ENCODE results near the gene CCDC169. TPM values are rescaled to one million over a fixed set of nuclear protein-coding genes. Genes with fewer than 3 reads are reported as not detected.
A peak's percentile ranks its signal among the peaks of the same experiment; 100 is the strongest.

Gene CCDC169
- total and polyA plus RNA-seq, 2 of the 4 experiments (the other 2 are of a cell fraction): 0.54 to 0.62 TPM

DNA sequence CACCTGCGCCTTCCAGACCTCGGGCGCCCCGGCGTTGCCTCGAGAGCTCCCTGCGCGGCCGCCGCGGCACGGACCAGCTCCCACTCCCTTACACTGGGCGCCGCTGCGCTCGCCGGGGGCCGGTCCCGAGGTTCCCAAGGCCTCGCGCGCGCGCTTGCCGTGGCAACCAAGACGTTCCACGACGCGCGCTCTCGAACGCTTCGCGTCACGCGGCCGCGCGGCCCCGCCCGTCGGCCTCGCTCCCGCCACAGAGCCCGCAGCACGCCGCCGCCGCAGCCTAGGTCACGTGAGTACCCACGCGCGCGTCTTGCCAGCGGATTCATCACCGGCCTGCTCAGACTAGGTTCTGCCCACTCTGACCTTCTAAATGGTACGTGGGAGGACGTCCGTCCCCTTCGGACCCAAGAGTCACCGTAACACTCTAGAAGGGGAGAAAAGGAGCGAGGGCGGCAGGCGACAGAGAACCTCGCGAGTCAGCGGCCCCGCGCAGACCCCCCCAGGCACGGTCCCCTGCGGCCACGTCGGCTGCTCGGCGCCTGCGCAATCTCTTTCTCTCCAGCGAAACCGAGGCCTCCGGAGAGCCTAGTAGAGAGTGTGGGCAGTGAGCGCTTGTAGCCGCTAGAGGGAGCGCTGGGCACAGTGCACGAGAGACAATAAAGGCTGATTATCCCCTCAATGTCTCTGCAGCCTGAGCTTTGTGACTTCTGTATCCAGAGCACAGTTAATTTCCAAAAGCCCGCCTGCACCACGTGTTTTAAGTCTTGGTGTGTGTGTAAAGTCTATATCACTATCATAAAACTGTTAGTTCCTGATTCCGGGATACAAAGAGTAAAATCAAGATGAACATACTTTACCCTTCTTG, 48.8 kb upstream of the CCDC169 start, which contains the start of gene SPART:
TSS of gene SPART (minus strand) at position 173 of the 862 bp plus-strand sequence. CDS start 10,564 bp downstream, outside the sequence.
- H3K36me3 ChIP-seq (ENCODE audit: control insufficient read depth, insufficient read depth, low read length): no peaks in the 10 kb centered on the region
- peak within 1 kb of the TSS; percentile 95; the same call in 1 of the 3 replicates for H2BK15ac ChIP-seq (ENCODE audit: low read depth, low read length)
- H2AK9ac ChIP-seq (replicated peaks; ENCODE audit: low read depth, low read length, poor library complexity): peak within 1 kb of the TSS; percentile 96
- intact Hi-C loops (cut with micrococcal nuclease) (loop anchor here (1.0 to 10.0 kb wide), 5 partner anchors 49 to 648 kb away; partner anchors contain the start of genes ALG5, CCDC169 and RFXAP), dilution Hi-C loops (cut with HindIII; ENCODE audit: low sequenced_read_pairs, unreplicated experiment) (no loop called here), in situ Hi-C loops (cut with MboI; ENCODE audit: low sequenced_read_pairs) (loop anchor here (25.0 kb wide), 1 partner anchor 641 kb away; the partner anchor contains the start of gene ALG5)
- H3K27ac ChIP-seq (ENCODE audit: insufficient read depth, low read length): peak within 1 kb of the TSS; percentile 96
- peak within 1 kb of the TSS; percentile 45 for H2BK20ac ChIP-seq (ENCODE audit: low read depth, low read length)
- peak within 1 kb of the TSS; percentile 82 for H3K4me3 ChIP-seq (ENCODE audit: insufficient read depth, low read depth, low read length)
- peak within 1 kb of the TSS; percentile 76 for H2BK120ac ChIP-seq (ENCODE audit: low read depth, low read length)
- H2AK5ac ChIP-seq (ENCODE audit: low read depth, low read length): peak within 1 kb of the TSS; percentile 84
- H2AFZ ChIP-seq (replicated peaks; ENCODE audit: low read length, poor library complexity): peak within 1 kb of the TSS; percentile 99
- H3K4me2 ChIP-seq (ENCODE audit: low read depth, low read length): peak within 1 kb of the TSS; percentile 88
- peak within 1 kb of the TSS; percentile 83 for H3K23ac ChIP-seq (ENCODE audit: low read depth, low read length)
- peaks cover 5% of the 10 kb centered on the region; the same call in 1 of the 2 replicates for H3K4me1 ChIP-seq (ENCODE audit: control insufficient read depth, insufficient read depth, low read length)
- H3K56ac ChIP-seq (ENCODE audit: extremely low read depth, insufficient read depth, low read length): peak within 1 kb of the TSS; percentile 95
- peaks cover 21% of the 10 kb centered on the region for H4K20me1 ChIP-seq (ENCODE audit: insufficient read depth, low read length)
- ChIA-PET CTCF (interaction anchor here (0.6 to 1.6 kb wide), 14 partner anchors 14 to 389 kb away, joined by 3 to 7 read pairs (median 4); partner anchors contain the start of gene CCDC169), POLR2A (ENCODE audit: unreplicated experiment) (interaction anchor here (0.6 to 1.3 kb wide), 2 partner anchors 16 to 43 kb away, joined by 3 read pairs; no protein-coding TSS in a partner anchor)
- BruUV-seq (replicated peaks): no TSS peak
- peak within 1 kb of the TSS; percentile 98 for H4K91ac ChIP-seq (ENCODE audit: insufficient read depth, low read depth, low read length)
- no peaks in the 10 kb centered on the region for H3K27me3 ChIP-seq (ENCODE audit: control insufficient read depth, insufficient read depth, low read length)
- H2BK5ac ChIP-seq (ENCODE audit: low read depth, low read length, poor library complexity, severe bottlenecking): peak within 1 kb of the TSS; percentile 93
- H3K9me3 ChIP-seq (ENCODE audit: control insufficient read depth, insufficient read depth, low read length): no peaks in the 10 kb centered on the region
- DNase-seq (peak; percentile 88), ATAC-seq (ENCODE audit: low read depth) (peak; percentile 89)
- peaks cover 5% of the 10 kb centered on the region for H3K9me1 ChIP-seq (ENCODE audit: insufficient read depth, low read length)
- peaks cover 3 to 30% of the 10 kb centered on the region in 2 experiments; a peak in 3 of 4 replicates for H3K79me1 ChIP-seq (ENCODE audit: low read depth in 1 of 2, low read length in 2 of 2)
- 0% methylated on average over 34 of the region's 86 CpGs; no CpG with 5 or more reads in 1 of the 2 experiments for WGBS, 2 experiments (ENCODE audit: extremely low coverage in 2 of 2, insufficient read length in 1 of 2)
- peak within 1 kb of the TSS; percentile 98 for H3K18ac ChIP-seq (ENCODE audit: low read depth, low read length)
- peak within 1 kb of the TSS; percentile 98 to 99 for H4K8ac ChIP-seq (ENCODE audit: low read depth in 2 of 2, low read length in 2 of 2)
- H4K5ac ChIP-seq (ENCODE audit: low read depth, low read length): peak within 1 kb of the TSS; percentile 95
- H3K9ac ChIP-seq (ENCODE audit: low read depth, low read length): peak within 1 kb of the TSS; percentile 98
- peak within 1 kb of the TSS; percentile 96 for H3K4ac ChIP-seq (ENCODE audit: low read depth, low read length)
- H3K14ac ChIP-seq (replicated peaks; ENCODE audit: low read depth, low read length): peak within 1 kb of the TSS; percentile 97
- TF ChIP-seq, protein P1, sequence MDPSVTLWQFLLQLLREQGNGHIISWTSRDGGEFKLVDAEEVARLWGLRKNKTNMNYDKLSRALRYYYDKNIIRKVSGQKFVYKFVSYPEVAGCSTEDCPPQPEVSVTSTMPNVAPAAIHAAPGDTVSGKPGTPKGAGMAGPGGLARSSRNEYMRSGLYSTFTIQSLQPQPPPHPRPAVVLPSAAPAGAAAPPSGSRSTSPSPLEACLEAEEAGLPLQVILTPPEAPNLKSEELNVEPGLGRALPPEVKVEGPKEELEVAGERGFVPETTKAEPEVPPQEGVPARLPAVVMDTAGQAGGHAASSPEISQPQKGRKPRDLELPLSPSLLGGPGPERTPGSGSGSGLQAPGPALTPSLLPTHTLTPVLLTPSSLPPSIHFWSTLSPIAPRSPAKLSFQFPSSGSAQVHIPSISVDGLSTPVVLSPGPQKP (IDR thresholded peaks at IDR 0.05; ENCODE audit: borderline replicate concordance, low read depth, low read length): no peak
- TF ChIP-seq MXI1 (IDR thresholded peaks at IDR 0.05; ENCODE audit: borderline replicate concordance, low read depth, low read length): peak; percentile 70; the same call in 1 of the 2 replicates
- TF ChIP-seq FOS (IDR thresholded peaks at IDR 0.05; ENCODE audit: low read depth, low read length): peak; percentile 9; the same call in 1 of the 2 replicates
- TF ChIP-seq RAD21 (IDR thresholded peaks at IDR 0.05; ENCODE audit: low read length): peak; percentile 86
- 0 out of 2 replicates have a peak, but pooled peaks have one; percentile 23 for TF ChIP-seq CEBPB (IDR thresholded peaks at IDR 0.05; ENCODE audit: low read depth, low read length)
- no peak for TF ChIP-seq RCOR1 (IDR thresholded peaks at IDR 0.05; ENCODE audit: insufficient replicate concordance, low read length)
- TF ChIP-seq NFE2L2 (IDR thresholded peaks at IDR 0.05; ENCODE audit: low read depth, low read length): no peak
- TF ChIP-seq SMC3 (IDR thresholded peaks at IDR 0.05; ENCODE audit: low read depth, low read length): peak; percentile 70
- 0 out of 2 replicates have a peak, but pooled peaks have one; percentile 3 for TF ChIP-seq RFX5 (IDR thresholded peaks at IDR 0.05; ENCODE audit: low read depth, low read length)
- TF ChIP-seq CHD1 (IDR thresholded peaks at IDR 0.05; ENCODE audit: low read depth, low read length): 0 out of 2 replicates have a peak, but pooled peaks have one; percentile 35
- TF ChIP-seq, protein P2, sequence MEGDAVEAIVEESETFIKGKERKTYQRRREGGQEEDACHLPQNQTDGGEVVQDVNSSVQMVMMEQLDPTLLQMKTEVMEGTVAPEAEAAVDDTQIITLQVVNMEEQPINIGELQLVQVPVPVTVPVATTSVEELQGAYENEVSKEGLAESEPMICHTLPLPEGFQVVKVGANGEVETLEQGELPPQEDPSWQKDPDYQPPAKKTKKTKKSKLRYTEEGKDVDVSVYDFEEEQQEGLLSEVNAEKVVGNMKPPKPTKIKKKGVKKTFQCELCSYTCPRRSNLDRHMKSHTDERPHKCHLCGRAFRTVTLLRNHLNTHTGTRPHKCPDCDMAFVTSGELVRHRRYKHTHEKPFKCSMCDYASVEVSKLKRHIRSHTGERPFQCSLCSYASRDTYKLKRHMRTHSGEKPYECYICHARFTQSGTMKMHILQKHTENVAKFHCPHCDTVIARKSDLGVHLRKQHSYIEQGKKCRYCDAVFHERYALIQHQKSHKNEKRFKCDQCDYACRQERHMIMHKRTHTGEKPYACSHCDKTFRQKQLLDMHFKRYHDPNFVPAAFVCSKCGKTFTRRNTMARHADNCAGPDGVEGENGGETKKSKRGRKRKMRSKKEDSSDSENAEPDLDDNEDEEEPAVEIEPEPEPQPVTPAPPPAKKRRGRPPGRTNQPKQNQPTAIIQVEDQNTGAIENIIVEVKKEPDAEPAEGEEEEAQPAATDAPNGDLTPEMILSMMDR (conservative IDR thresholded peaks at IDR 0.05; ENCODE audit: low read depth, low read length): peak; percentile 99

Data from IMR-90 (cell line).